ENCODE measurements around the gene FAXDC2.
"Not testable (repeated sequence)": the region's sequence is repeated elsewhere in the genome, so short reads cannot be mapped to it uniquely, and the experiment has no call there.

The FAXDC2 gene

GRCh38 chr5:154830219-154830595 is 20.2 kb downstream of the FAXDC2 start:
- no peak for DNase-seq

GRCh38 chr5:154829589-154830218 is 20.7 kb downstream of the FAXDC2 start:
- no peak for DNase-seq

- DNase-seq: no peak
Measured at GRCh38 chr5:154829181-154829588, 21.2 kb downstream of the FAXDC2 start.

- DNase-seq: no peak
Measured at GRCh38 chr5:154824070-154824469, 26.3 kb downstream of the FAXDC2 start.

- DNase-seq: no peak
Measured at GRCh38 chr5:154823605-154824004, 26.8 kb downstream of the FAXDC2 start.

GRCh38 chr5:154822896-154823295 is 27.5 kb downstream of the FAXDC2 start:
- DNase-seq: not testable (repeated sequence)

GRCh38 chr5:154820383-154820782 is 30.0 kb downstream of the FAXDC2 start:
- DNase-seq: no peak

- DNase-seq: no peak
Measured at GRCh38 chr5:154819546-154819945, 30.9 kb downstream of the FAXDC2 start.

- DNase-seq: no peak
Measured at GRCh38 chr5:154818471-154819116, 31.8 kb downstream of the FAXDC2 start.

- DNase-seq: no peak
Measured at GRCh38 chr5:154817815-154818214, 32.6 kb downstream of the FAXDC2 start.

GRCh38 chr5:154816891-154817492 is 33.4 kb downstream of the FAXDC2 start:
- DNase-seq: no peak

- DNase-seq: no peak
Measured at GRCh38 chr5:154815684-154816247, 34.6 kb downstream of the FAXDC2 start.

- DNase-seq: no peak
Measured at GRCh38 chr5:154815025-154815424, 35.4 kb downstream of the FAXDC2 start.

- DNase-seq: no peak
Measured at GRCh38 chr5:154813736-154814135, 36.7 kb downstream of the FAXDC2 start.

GRCh38 chr5:154813158-154813557 is 37.2 kb downstream of the FAXDC2 start:
- no peak for DNase-seq

GRCh38 chr5:154811653-154812465 is 38.5 kb downstream of the FAXDC2 start:
- DNase-seq: peak; percentile 61

GRCh38 chr5:154811239-154811638 is 39.2 kb downstream of the FAXDC2 start:
- no peak for DNase-seq

GRCh38 chr5:154806176-154806575 is 44.2 kb downstream of the FAXDC2 start:
- no peak for DNase-seq

GRCh38 chr5:154802050-154802449 is 48.4 kb downstream of the FAXDC2 start:
- DNase-seq: no peak

- no peak for DNase-seq
Measured at GRCh38 chr5:154801083-154801482, 49.3 kb downstream of the FAXDC2 start.

- DNase-seq: no peak
Measured at GRCh38 chr5:154800582-154800981, 49.8 kb downstream of the FAXDC2 start.

GRCh38 chr5:154797762-154798161 is 52.6 kb downstream of the FAXDC2 start:
- no peak for DNase-seq

- DNase-seq: peak; percentile 47
Measured at GRCh38 chr5:154795235-154795596, 55.2 kb downstream of the FAXDC2 start.

Data from fibroblast of skin of back (primary cell).